CD4-positive, alpha-beta T cell treated with Interferon alpha-2 for 1 hour (primary cell): ENCODE measurements around the gene C1QL4.
"Not testable (repeated sequence)": the region's sequence is repeated elsewhere in the genome, so short reads cannot be mapped to it uniquely, and the experiment has no call there.

Experiments used
- DNase-seq, 2 donors: peaks; one replicate each; pipeline ENCODE4 v3.0.0-alpha.2; 2020 to 2022

Gene C1QL4

GRCh38 chr12:49336645-49337584 lies at the start of gene C1QL4:
TSS of gene C1QL4 (minus strand) at chr12:49337188. CDS start at chr12:49336477, 711 bp downstream.
- peak; percentile 82 to 91 for DNase-seq

- not testable (repeated sequence) for DNase-seq
These were observed 43.2 kb upstream of the C1QL4 start for GRCh38 chr12:49380184-49380583.

GRCh38 chr12:49377386-49377785 lies 40.4 kb upstream of the C1QL4 start:
- no peak for DNase-seq

- DNase-seq, result no peak
These were observed 38.4 kb upstream of the C1QL4 start for GRCh38 chr12:49375406-49375805.

- no peak for DNase-seq
These were observed 33.6 kb upstream of the C1QL4 start for GRCh38 chr12:49370539-49370938.

GRCh38 chr12:49369411-49370145 lies 32.6 kb upstream of the C1QL4 start:
- DNase-seq, result peak in 1 of 2 donors; percentile 30

- DNase-seq, result no peak
These were observed 31.2 kb upstream of the C1QL4 start for GRCh38 chr12:49368240-49368600.

- DNase-seq, result no peak
These were observed 30.6 kb upstream of the C1QL4 start, which contains the start of gene SPATS2 for GRCh38 chr12:49367381-49368239. TSS of gene SPATS2 (plus strand) at chr12:49367462. CDS start at chr12:49461013, 93,551 bp downstream.

GRCh38 chr12:49366652-49367380 lies 29.8 kb upstream of the C1QL4 start:
- peak; percentile 86 to 89 for DNase-seq

GRCh38 chr12:49366096-49366651 lies 29.2 kb upstream of the C1QL4 start:
- DNase-seq, result no peak

GRCh38 chr12:49365542-49365941 lies 28.6 kb upstream of the C1QL4 start:
- no peak for DNase-seq

GRCh38 chr12:49364989-49365388 lies 28.0 kb upstream of the C1QL4 start:
- no peak for DNase-seq

- no peak for DNase-seq
These were observed 25.1 kb upstream of the C1QL4 start for GRCh38 chr12:49362077-49362476.

- no peak for DNase-seq
These were observed 22.7 kb upstream of the C1QL4 start for GRCh38 chr12:49359671-49360070.

- DNase-seq, result peak; percentile 68 to 78
These were observed 21.6 kb upstream of the C1QL4 start for GRCh38 chr12:49358483-49359141.

- peak in 1 of 2 donors; percentile 42 for DNase-seq
These were observed 20.2 kb upstream of the C1QL4 start for GRCh38 chr12:49357103-49357678.

GRCh38 chr12:49355913-49356312 lies 18.9 kb upstream of the C1QL4 start:
- DNase-seq, result no peak

- no peak for DNase-seq
These were observed 15.4 kb upstream of the C1QL4 start for GRCh38 chr12:49352351-49352750.

GRCh38 chr12:49349266-49349665 lies 12.3 kb upstream of the C1QL4 start:
- DNase-seq, result no peak

- no peak for DNase-seq
These were observed 11.8 kb upstream of the C1QL4 start for GRCh38 chr12:49348781-49349180.
